Measurements from ENCODE around the gene CTSA. TPM values are rescaled to one million over a fixed set of nuclear protein-coding genes. Genes with fewer than 3 reads are reported as not detected.

CTSA gene
- total and polyA plus RNA-seq, 2 experiments from 2014 or later = 39.9 to 63.9 TPM

DNA sequence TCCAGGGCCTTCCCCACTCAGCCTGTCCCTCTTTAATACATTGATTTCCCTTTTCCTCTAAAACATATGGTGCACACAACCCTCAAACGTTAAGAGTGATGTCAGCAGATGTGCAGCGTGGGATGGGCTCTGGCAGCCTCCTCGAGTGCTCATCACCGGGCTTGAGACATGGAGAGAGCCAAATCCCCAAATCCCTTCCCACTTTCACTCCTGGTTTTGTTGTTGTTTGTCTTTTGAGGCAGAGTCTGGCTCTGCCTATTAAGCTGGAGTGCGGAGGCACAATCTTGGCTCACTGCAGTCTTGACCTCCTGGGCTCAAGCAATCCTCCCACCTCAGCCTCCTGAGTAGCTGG lies 26.6 kb downstream of the CTSA start (continued):
- TF ChIP-seq, protein P1, sequence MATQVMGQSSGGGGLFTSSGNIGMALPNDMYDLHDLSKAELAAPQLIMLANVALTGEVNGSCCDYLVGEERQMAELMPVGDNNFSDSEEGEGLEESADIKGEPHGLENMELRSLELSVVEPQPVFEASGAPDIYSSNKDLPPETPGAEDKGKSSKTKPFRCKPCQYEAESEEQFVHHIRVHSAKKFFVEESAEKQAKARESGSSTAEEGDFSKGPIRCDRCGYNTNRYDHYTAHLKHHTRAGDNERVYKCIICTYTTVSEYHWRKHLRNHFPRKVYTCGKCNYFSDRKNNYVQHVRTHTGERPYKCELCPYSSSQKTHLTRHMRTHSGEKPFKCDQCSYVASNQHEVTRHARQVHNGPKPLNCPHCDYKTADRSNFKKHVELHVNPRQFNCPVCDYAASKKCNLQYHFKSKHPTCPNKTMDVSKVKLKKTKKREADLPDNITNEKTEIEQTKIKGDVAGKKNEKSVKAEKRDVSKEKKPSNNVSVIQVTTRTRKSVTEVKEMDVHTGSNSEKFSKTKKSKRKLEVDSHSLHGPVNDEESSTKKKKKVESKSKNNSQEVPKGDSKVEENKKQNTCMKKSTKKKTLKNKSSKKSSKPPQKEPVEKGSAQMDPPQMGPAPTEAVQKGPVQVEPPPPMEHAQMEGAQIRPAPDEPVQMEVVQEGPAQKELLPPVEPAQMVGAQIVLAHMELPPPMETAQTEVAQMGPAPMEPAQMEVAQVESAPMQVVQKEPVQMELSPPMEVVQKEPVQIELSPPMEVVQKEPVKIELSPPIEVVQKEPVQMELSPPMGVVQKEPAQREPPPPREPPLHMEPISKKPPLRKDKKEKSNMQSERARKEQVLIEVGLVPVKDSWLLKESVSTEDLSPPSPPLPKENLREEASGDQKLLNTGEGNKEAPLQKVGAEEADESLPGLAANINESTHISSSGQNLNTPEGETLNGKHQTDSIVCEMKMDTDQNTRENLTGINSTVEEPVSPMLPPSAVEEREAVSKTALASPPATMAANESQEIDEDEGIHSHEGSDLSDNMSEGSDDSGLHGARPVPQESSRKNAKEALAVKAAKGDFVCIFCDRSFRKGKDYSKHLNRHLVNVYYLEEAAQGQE (IDR thresholded peaks at IDR 0.05; ENCODE audit: unreplicated experiment) = no peak
- TF ChIP-seq, protein P2, sequence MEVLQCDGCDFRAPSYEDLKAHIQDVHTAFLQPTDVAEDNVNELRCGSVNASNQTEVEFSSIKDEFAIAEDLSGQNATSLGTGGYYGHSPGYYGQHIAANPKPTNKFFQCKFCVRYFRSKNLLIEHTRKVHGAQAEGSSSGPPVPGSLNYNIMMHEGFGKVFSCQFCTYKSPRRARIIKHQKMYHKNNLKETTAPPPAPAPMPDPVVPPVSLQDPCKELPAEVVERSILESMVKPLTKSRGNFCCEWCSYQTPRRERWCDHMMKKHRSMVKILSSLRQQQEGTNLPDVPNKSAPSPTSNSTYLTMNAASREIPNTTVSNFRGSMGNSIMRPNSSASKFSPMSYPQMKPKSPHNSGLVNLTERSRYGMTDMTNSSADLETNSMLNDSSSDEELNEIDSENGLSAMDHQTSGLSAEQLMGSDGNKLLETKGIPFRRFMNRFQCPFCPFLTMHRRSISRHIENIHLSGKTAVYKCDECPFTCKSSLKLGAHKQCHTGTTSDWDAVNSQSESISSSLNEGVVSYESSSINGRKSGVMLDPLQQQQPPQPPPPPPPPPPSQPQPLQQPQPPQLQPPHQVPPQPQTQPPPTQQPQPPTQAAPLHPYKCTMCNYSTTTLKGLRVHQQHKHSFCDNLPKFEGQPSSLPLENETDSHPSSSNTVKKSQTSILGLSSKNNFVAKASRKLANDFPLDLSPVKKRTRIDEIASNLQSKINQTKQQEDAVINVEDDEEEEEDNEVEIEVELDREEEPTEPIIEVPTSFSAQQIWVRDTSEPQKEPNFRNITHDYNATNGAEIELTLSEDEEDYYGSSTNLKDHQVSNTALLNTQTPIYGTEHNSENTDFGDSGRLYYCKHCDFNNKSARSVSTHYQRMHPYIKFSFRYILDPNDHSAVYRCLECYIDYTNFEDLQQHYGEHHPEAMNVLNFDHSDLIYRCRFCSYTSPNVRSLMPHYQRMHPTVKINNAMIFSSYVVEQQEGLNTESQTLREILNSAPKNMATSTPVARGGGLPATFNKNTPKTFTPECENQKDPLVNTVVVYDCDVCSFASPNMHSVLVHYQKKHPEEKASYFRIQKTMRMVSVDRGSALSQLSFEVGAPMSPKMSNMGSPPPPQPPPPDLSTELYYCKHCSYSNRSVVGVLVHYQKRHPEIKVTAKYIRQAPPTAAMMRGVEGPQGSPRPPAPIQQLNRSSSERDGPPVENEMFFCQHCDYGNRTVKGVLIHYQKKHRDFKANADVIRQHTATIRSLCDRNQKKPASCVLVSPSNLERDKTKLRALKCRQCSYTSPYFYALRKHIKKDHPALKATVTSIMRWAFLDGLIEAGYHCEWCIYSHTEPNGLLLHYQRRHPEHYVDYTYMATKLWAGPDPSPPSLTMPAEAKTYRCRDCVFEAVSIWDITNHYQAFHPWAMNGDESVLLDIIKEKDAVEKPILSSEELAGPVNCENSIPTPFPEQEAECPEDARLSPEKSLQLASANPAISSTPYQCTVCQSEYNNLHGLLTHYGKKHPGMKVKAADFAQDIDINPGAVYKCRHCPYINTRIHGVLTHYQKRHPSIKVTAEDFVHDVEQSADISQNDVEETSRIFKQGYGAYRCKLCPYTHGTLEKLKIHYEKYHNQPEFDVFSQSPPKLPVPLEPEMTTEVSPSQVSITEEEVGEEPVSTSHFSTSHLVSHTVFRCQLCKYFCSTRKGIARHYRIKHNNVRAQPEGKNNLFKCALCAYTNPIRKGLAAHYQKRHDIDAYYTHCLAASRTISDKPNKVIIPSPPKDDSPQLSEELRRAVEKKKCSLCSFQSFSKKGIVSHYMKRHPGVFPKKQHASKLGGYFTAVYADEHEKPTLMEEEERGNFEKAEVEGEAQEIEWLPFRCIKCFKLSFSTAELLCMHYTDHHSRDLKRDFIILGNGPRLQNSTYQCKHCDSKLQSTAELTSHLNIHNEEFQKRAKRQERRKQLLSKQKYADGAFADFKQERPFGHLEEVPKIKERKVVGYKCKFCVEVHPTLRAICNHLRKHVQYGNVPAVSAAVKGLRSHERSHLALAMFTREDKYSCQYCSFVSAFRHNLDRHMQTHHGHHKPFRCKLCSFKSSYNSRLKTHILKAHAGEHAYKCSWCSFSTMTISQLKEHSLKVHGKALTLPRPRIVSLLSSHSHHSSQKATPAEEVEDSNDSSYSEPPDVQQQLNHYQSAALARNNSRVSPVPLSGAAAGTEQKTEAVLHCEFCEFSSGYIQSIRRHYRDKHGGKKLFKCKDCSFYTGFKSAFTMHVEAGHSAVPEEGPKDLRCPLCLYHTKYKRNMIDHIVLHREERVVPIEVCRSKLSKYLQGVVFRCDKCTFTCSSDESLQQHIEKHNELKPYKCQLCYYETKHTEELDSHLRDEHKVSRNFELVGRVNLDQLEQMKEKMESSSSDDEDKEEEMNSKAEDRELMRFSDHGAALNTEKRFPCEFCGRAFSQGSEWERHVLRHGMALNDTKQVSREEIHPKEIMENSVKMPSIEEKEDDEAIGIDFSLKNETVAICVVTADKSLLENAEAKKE (CRISPR knock-in tag; IDR thresholded peaks at IDR 0.05) = no peak

DNA sequence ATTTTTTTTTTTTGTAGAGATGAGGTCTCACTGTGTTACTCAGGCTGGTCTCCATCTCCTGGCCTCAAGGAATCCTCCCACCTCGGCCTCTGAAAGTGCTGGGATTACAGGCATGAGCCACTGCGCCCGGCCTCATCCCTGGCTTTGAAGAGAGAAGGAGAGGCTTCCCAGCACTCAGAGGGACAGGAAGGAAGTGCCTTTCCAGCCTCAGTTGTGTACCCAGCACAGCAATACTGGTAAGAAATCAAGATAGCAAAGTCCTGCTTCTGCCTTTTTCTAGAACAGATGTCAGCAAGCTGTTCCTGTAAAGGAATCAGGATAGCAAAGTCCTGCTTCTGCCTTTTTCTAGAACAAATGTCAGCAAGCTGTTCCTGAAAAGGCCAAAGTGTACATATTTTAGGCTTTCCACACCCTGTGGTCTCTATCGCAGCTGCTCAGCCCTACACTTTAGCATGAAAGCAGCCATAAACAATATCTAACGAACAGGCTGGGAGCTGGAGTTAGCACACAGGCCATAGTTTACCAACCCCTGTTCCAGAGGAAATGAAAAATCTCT lies 27.1 kb downstream of the CTSA start:
- Mint-ChIP-seq H3K27ac (no peak overlapping the region), H3K27me3 (ENCODE audit: insufficient read depth, low read depth, poor library complexity) (peaks cover 7% of the 10 kb centered on the region), H3K9me3 (no peaks in the 10 kb centered on the region), H3K36me3 (ENCODE audit: low read depth) (no peaks in the 10 kb centered on the region), H3K4me1 (peaks cover 10% of the 10 kb centered on the region), H3K4me3 (no peak overlapping the region)
- H4K20me1 ChIP-seq (replicated peaks; ENCODE audit: insufficient read depth) = no peaks in the 10 kb centered on the region
- no peak for DNase-seq (ENCODE audit: low spot score)
- H3K9me2 ChIP-seq (ENCODE audit: insufficient read depth) = no peaks in the 10 kb centered on the region
- no peaks in the 10 kb centered on the region for H3K27me3 ChIP-seq (ENCODE audit: insufficient read depth)
- no peaks in the 10 kb centered on the region for H3K79me2 ChIP-seq (replicated peaks; ENCODE audit: insufficient read depth)
- no peak overlapping the region for H3K4me2 ChIP-seq
- no peaks in the 10 kb centered on the region for H3F3A ChIP-seq (replicated peaks; ENCODE audit: low read depth)
- no peak overlapping the region for H2AFZ ChIP-seq
- H3K27ac ChIP-seq (ENCODE audit: low read depth) = no peak overlapping the region
- no peaks in the 10 kb centered on the region for H3K4me1 ChIP-seq (ENCODE audit: insufficient read depth)
- H3K4me3 ChIP-seq = no peak overlapping the region
- TF ChIP-seq JUNB (IDR thresholded peaks at IDR 0.05; ENCODE audit: unreplicated experiment) (no peak), CREB1 (CRISPR knock-in tag; IDR thresholded peaks at IDR 0.05; ENCODE audit: low read depth) (no peak), ZNF331 (CRISPR knock-in tag; IDR thresholded peaks at IDR 0.05; ENCODE audit: low read depth) (no peak)
- no peaks in the 10 kb centered on the region for H3K36me3 ChIP-seq (ENCODE audit: insufficient read depth)
- ATAC-seq = no peak

All from GM23338 (cell line).